ENCODE results near the gene KCNT2.

DNA sequence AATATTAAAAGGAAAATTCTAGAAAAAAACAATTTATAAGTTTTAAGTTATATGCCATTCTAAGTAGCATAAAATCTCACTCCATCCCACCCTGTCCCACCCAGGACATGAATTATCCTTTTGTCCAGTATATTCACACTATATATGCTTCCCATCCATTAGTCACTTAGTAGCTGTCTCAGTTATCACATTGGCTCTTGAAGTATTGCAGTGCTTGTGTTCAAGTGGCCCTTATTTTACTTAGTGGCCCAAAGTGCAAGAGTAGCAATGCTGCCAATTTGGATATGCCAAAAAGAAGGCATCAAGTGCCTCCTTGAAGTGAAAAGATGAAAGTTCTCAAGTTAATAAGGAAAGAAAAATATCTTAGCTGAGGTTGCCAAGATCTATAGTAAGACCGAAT, 192.3 kb downstream of the KCNT2 start:
- no peak for TF ChIP-seq ZNF184 (tag by site-specific recombination; IDR thresholded peaks at IDR 0.05)
- no peak for TF ChIP-seq SETDB1 (IDR thresholded peaks at IDR 0.05; ENCODE audit: insufficient read length, low read length)
- TF ChIP-seq SCRT2 (tag by site-specific recombination; IDR thresholded peaks at IDR 0.05), result no peak
- TF ChIP-seq, protein P1, sequence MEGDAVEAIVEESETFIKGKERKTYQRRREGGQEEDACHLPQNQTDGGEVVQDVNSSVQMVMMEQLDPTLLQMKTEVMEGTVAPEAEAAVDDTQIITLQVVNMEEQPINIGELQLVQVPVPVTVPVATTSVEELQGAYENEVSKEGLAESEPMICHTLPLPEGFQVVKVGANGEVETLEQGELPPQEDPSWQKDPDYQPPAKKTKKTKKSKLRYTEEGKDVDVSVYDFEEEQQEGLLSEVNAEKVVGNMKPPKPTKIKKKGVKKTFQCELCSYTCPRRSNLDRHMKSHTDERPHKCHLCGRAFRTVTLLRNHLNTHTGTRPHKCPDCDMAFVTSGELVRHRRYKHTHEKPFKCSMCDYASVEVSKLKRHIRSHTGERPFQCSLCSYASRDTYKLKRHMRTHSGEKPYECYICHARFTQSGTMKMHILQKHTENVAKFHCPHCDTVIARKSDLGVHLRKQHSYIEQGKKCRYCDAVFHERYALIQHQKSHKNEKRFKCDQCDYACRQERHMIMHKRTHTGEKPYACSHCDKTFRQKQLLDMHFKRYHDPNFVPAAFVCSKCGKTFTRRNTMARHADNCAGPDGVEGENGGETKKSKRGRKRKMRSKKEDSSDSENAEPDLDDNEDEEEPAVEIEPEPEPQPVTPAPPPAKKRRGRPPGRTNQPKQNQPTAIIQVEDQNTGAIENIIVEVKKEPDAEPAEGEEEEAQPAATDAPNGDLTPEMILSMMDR (tag by site-specific recombination; IDR thresholded peaks at IDR 0.05), result no peak
- TF ChIP-seq, protein P2, sequence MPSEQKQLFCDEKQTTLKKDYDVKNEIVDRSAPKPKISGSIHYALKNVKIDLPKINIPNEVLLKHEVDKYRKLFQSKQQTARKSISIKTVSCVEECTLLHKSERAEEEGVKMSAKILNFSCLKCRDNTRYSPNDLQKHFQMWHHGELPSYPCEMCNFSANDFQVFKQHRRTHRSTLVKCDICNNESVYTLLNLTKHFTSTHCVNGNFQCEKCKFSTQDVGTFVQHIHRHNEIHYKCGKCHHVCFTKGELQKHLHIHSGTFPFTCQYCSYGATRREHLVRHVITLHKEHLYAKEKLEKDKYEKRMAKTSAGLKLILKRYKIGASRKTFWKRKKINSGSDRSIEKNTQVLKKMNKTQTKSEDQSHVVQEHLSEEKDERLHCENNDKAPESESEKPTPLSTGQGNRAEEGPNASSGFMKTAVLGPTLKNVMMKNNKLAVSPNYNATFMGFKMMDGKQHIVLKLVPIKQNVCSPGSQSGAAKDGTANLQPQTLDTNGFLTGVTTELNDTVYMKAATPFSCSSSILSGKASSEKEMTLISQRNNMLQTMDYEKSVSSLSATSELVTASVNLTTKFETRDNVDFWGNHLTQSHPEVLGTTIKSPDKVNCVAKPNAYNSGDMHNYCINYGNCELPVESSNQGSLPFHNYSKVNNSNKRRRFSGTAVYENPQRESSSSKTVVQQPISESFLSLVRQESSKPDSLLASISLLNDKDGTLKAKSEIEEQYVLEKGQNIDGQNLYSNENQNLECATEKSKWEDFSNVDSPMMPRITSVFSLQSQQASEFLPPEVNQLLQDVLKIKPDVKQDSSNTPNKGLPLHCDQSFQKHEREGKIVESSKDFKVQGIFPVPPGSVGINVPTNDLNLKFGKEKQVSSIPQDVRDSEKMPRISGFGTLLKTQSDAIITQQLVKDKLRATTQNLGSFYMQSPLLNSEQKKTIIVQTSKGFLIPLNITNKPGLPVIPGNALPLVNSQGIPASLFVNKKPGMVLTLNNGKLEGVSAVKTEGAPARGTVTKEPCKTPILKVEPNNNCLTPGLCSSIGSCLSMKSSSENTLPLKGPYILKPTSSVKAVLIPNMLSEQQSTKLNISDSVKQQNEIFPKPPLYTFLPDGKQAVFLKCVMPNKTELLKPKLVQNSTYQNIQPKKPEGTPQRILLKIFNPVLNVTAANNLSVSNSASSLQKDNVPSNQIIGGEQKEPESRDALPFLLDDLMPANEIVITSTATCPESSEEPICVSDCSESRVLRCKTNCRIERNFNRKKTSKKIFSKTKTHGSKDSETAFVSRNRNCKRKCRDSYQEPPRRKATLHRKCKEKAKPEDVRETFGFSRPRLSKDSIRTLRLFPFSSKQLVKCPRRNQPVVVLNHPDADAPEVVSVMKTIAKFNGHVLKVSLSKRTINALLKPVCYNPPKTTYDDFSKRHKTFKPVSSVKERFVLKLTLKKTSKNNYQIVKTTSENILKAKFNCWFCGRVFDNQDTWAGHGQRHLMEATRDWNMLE (tag by site-specific recombination; conservative IDR thresholded peaks at IDR 0.05; ENCODE audit: low read depth), result no peak
